Neural cell (in vitro differentiated cells): ENCODE measurements around the gene OR14J1. TPM values are rescaled to one million over a fixed set of nuclear protein-coding genes. Genes with fewer than 3 reads are reported as not detected.

Source experiments
- H2AFZ ChIP-seq: fragments of 200-600, 300-800 bp; sonication (generic), shearing (Covaris generic); 2 replicates; pipeline ENCODE4 v1.6.0; 2014; ENCODE audit warnings: low read depth, mild to moderate bottlenecking, antibody characterized with exemption, low read length, moderate library complexity
- H3F3A ChIP-seq: fragments of 200-600 bp; shearing (Covaris generic); 2 replicates; pipeline ENCODE4 v1.6.1; 2016; ENCODE audit warnings: mild to moderate bottlenecking, moderate library complexity, mixed read lengths, antibody characterized with exemption, low read length; ENCODE audit not compliant: insufficient read depth, poor library complexity, severe bottlenecking
- H3K27ac ChIP-seq: fragments of 200-600, 300-800 bp; sonication (generic), shearing (Covaris generic); 2 replicates; pipeline ENCODE4 v1.5.1; 2014; ENCODE audit warnings: mild to moderate bottlenecking, low read length, moderate library complexity
- H3K27me3 ChIP-seq: fragments of 300-800, 200-600 bp; sonication (generic), shearing (Covaris generic); 2 replicates; pipeline ENCODE4 v1.6.0; 2014; ENCODE audit warnings: mild to moderate bottlenecking, low read depth, low read length, moderate library complexity; ENCODE audit not compliant: insufficient read depth
- H3K36me3 ChIP-seq: fragments of 300-800, 200-600 bp; sonication (generic), shearing (Covaris generic); 2 replicates; pipeline ENCODE4 v1.5.1; 2014; ENCODE audit warnings: mild to moderate bottlenecking, antibody characterized with exemption, low read length, moderate library complexity; ENCODE audit not compliant: insufficient read depth
- H3K4me2 ChIP-seq: fragments of 300-800, 200-600 bp; sonication (generic), shearing (Covaris generic); 2 replicates; pipeline ENCODE4 v1.6.0; 2014; ENCODE audit warnings: mild to moderate bottlenecking, low read length
- H3K4me3 ChIP-seq: fragments of 300-800, 200-600 bp; sonication (generic), shearing (Covaris generic); 2 replicates; pipeline ENCODE4 v1.5.1; 2014; ENCODE audit warnings: mild to moderate bottlenecking, low read length, moderate library complexity
- H3K79me2 ChIP-seq: fragments of 200-600 bp; shearing (Covaris generic); replicated peaks from 2 replicates; pipeline ENCODE4 v1.6.0; 2014; ENCODE audit warnings: mild to moderate bottlenecking, low read length, moderate library complexity; ENCODE audit not compliant: insufficient read depth
- H3K9ac ChIP-seq: fragments of 300-800, 200-600 bp; sonication (generic), shearing (Covaris generic); 2 replicates; pipeline ENCODE4 v1.6.1; 2016; ENCODE audit warnings: mild to moderate bottlenecking, low read length, mixed read lengths
- H3K9me2 ChIP-seq: fragments of 200-600 bp; shearing (Covaris generic); 2 replicates; pipeline ENCODE4 v1.6.1; 2016; ENCODE audit warnings: mild to moderate bottlenecking, low read length, mixed read lengths; ENCODE audit not compliant: insufficient read depth
- H3K9me3 ChIP-seq: fragments of 200-600, 300-800 bp; sonication (generic), shearing (Covaris generic); 2 replicates; pipeline ENCODE4 v1.6.1; 2016; ENCODE audit warnings: mild to moderate bottlenecking, mixed run types, low read length, moderate library complexity, mixed read lengths
- H4K20me1 ChIP-seq: fragments of 200-600 bp; shearing (Covaris generic); 2 replicates; pipeline ENCODE4 v1.6.1; 2016; ENCODE audit warnings: mild to moderate bottlenecking, mixed run types; ENCODE audit not compliant: insufficient read depth
- EP300 ChIP-seq: fragments of 450-650 bp; conservative IDR thresholded peaks from 2 replicates; pipeline ENCODE4 v1.6.1; 2014; ENCODE audit warnings: antibody characterized with exemption, mild to moderate bottlenecking, moderate library complexity; ENCODE audit not compliant: poor library complexity, severe bottlenecking
- EZH2 ChIP-seq: fragments of 200-600, 300-800 bp; shearing (Covaris generic), sonication (generic); IDR thresholded peaks from 2 replicates; pipeline ENCODE4 v1.6.1; 2014; ENCODE audit warnings: antibody characterized with exemption, low read length, borderline replicate concordance, mild to moderate bottlenecking; ENCODE audit not compliant: insufficient read depth, poor library complexity, severe bottlenecking
- MXI1 ChIP-seq: fragments of 450-650 bp; conservative IDR thresholded peaks from 2 replicates; pipeline ENCODE4 v1.6.1; 2014; ENCODE audit warnings: antibody characterized with exemption, mild to moderate bottlenecking; ENCODE audit not compliant: poor library complexity, severe bottlenecking
- POLR2AphosphoS5 ChIP-seq: IDR thresholded peaks from 2 replicates; pipeline ENCODE4 v1.6.1; 2012
- RAD21 ChIP-seq: fragments of 450-650 bp; conservative IDR thresholded peaks from 2 replicates; pipeline ENCODE4 v1.6.1; 2014; ENCODE audit warnings: antibody characterized with exemption, mild to moderate bottlenecking, moderate library complexity
- SMC3 ChIP-seq: fragments of 450-650 bp; conservative IDR thresholded peaks from 2 replicates; pipeline ENCODE4 v1.6.1; 2014; ENCODE audit warnings: antibody characterized with exemption, mild to moderate bottlenecking, moderate library complexity; ENCODE audit not compliant: poor library complexity
- TAF1 ChIP-seq: IDR thresholded peaks from 2 replicates; pipeline ENCODE4 v1.6.1; 2012; ENCODE audit warnings: low read depth
- polyA plus RNA-seq: library from polyadenylated mRNA; depleted of rRNA; stranded (reverse); fragments of >200 nt; gene quantifications from 2 replicates; pipeline ENCODE4 v1.2.3, GENCODE V29; 2014
- TF ChIP-seq, protein P1 (sequence below): IDR thresholded peaks from 2 replicates; pipeline ENCODE4 v1.6.1; 2012; ENCODE audit warnings: borderline replicate concordance
- TF ChIP-seq, protein P2 (sequence below): fragments of 450-650 bp; IDR thresholded peaks from 2 replicates; pipeline ENCODE4 v1.5.1; 2014; ENCODE audit warnings: antibody characterized with exemption, mild to moderate bottlenecking, moderate library complexity; ENCODE audit not compliant: poor library complexity, severe bottlenecking

Gene OR14J1
- polyA plus RNA-seq, 1 donor from 2014 or later = not detected

DNA sequence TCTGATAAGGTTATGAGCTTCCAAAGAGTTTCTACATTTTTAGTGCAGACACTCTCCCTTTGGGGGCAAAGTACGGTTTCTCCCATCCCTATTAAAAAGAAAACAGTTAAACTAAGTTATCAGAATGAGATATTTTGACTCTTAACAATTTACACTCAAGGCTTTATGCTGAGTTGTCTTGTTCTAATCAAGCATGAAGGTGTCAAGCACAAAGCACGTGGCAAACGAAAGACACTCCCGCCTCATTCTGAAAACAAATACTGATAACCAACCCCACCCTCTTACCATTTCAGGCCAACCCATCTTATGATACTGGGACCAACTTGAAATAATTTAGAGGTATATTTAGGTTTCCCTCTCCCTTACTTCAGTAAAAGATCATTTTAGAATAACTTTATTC lies 24.3 kb downstream of the OR14J1 start:
- no peaks in the 10 kb centered on the region for H3K9me3 ChIP-seq
- no peaks in the 10 kb centered on the region for H3K79me2 ChIP-seq
- no peak for TF ChIP-seq SMC3
- TF ChIP-seq MXI1 = no peak
- no peak for TF ChIP-seq POLR2AphosphoS5
- TF ChIP-seq, protein P1, sequence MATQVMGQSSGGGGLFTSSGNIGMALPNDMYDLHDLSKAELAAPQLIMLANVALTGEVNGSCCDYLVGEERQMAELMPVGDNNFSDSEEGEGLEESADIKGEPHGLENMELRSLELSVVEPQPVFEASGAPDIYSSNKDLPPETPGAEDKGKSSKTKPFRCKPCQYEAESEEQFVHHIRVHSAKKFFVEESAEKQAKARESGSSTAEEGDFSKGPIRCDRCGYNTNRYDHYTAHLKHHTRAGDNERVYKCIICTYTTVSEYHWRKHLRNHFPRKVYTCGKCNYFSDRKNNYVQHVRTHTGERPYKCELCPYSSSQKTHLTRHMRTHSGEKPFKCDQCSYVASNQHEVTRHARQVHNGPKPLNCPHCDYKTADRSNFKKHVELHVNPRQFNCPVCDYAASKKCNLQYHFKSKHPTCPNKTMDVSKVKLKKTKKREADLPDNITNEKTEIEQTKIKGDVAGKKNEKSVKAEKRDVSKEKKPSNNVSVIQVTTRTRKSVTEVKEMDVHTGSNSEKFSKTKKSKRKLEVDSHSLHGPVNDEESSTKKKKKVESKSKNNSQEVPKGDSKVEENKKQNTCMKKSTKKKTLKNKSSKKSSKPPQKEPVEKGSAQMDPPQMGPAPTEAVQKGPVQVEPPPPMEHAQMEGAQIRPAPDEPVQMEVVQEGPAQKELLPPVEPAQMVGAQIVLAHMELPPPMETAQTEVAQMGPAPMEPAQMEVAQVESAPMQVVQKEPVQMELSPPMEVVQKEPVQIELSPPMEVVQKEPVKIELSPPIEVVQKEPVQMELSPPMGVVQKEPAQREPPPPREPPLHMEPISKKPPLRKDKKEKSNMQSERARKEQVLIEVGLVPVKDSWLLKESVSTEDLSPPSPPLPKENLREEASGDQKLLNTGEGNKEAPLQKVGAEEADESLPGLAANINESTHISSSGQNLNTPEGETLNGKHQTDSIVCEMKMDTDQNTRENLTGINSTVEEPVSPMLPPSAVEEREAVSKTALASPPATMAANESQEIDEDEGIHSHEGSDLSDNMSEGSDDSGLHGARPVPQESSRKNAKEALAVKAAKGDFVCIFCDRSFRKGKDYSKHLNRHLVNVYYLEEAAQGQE = no peak
- no peak for TF ChIP-seq TAF1
- TF ChIP-seq, protein P2, sequence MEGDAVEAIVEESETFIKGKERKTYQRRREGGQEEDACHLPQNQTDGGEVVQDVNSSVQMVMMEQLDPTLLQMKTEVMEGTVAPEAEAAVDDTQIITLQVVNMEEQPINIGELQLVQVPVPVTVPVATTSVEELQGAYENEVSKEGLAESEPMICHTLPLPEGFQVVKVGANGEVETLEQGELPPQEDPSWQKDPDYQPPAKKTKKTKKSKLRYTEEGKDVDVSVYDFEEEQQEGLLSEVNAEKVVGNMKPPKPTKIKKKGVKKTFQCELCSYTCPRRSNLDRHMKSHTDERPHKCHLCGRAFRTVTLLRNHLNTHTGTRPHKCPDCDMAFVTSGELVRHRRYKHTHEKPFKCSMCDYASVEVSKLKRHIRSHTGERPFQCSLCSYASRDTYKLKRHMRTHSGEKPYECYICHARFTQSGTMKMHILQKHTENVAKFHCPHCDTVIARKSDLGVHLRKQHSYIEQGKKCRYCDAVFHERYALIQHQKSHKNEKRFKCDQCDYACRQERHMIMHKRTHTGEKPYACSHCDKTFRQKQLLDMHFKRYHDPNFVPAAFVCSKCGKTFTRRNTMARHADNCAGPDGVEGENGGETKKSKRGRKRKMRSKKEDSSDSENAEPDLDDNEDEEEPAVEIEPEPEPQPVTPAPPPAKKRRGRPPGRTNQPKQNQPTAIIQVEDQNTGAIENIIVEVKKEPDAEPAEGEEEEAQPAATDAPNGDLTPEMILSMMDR = no peak
- no peak for TF ChIP-seq EZH2
- TF ChIP-seq EP300 = no peak
- TF ChIP-seq RAD21 = no peak
- H3K9ac ChIP-seq = no peak overlapping the region
- H2AFZ ChIP-seq = no peak overlapping the region
- H3F3A ChIP-seq = no peaks in the 10 kb centered on the region
- no peaks in the 10 kb centered on the region for H4K20me1 ChIP-seq
- no peak overlapping the region for H3K4me3 ChIP-seq
- H3K27me3 ChIP-seq = no peaks in the 10 kb centered on the region
- H3K4me2 ChIP-seq = no peak overlapping the region
- no peaks in the 10 kb centered on the region for H3K36me3 ChIP-seq
- H3K9me2 ChIP-seq = no peaks in the 10 kb centered on the region
- H3K27ac ChIP-seq = no peak overlapping the region

DNA sequence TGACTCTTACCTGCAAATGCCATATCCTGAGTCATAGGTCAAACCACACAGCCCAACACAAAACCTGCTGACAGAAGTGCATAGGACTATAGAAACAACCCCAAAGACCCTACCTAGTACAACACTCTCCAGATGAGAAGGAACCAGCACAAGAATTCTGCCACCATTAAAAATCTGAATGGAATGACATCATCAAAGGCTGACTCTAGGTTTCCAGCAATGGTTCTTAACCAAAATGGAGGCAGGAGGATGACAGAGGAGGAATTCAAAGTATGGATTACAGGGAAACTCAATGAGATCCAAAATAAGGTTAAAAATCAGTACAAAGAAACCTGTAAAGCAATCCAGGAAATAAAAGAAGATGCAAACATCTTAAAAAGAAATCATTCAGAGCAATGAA lies 31.2 kb downstream of the OR14J1 start:
- no peaks in the 10 kb centered on the region for H4K20me1 ChIP-seq
- H3K79me2 ChIP-seq = no peaks in the 10 kb centered on the region
- H3K9ac ChIP-seq = no peak overlapping the region
- H3K4me2 ChIP-seq = no peak overlapping the region
- H2AFZ ChIP-seq = no peak overlapping the region
- H3K9me2 ChIP-seq = no peaks in the 10 kb centered on the region
- H3F3A ChIP-seq = no peaks in the 10 kb centered on the region
- H3K36me3 ChIP-seq = no peaks in the 10 kb centered on the region
- no peaks in the 10 kb centered on the region for H3K27me3 ChIP-seq
- no peak overlapping the region for H3K4me3 ChIP-seq
- no peaks in the 10 kb centered on the region for H3K9me3 ChIP-seq
- H3K27ac ChIP-seq = no peak overlapping the region
- TF ChIP-seq POLR2AphosphoS5 = no peak
- TF ChIP-seq, protein P2 = no peak
- no peak for TF ChIP-seq SMC3
- no peak for TF ChIP-seq TAF1
- TF ChIP-seq EP300 = no peak
- no peak for TF ChIP-seq RAD21
- TF ChIP-seq MXI1 = no peak
- TF ChIP-seq, protein P1 = no peak
- TF ChIP-seq EZH2 = no peak
